ENCODE data around the gene FHDC1. TPM values are rescaled to one million over a fixed set of nuclear protein-coding genes. Genes with fewer than 3 reads are reported as not detected.

FHDC1 gene
- total and polyA plus RNA-seq, 10 of the 15 experiments (the other 5 are each of a cell fraction or from before 2014, with no cell fraction given): 0.04 to 0.12 (median 0.06) TPM; not detected in 3

DNA sequence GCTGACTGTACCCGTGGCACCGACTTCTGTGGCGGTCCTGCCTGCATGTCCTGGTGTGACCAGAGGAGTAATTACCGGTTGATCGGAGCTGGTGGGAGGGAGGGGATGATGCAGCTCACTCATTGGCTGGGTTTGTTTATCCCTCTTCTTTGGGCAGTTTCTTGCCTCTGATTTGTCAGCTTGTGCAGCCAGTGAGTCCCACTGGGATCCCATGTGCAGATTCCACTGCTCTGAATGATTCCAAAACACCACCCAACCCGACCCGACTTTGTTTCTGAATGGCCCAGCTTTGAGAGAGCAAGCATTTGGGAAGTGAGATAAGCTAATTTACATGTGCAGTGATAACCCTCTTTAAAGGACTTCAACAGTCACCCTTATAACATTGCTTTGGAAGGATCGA is 13.8 kb downstream of the FHDC1 start:
- Histone ChIP-seq H3K9ac (ENCODE audit: control insufficient read depth, insufficient read depth, low read length) (no peak overlapping the region), H3K79me2 (ENCODE audit: control insufficient read depth, insufficient read depth, low read length) (no peaks in the 10 kb centered on the region), H3K4me3 (no peak overlapping the region), H3K9me3 (replicated peaks; ENCODE audit: control insufficient read depth, insufficient read depth, low read length) (no peaks in the 10 kb centered on the region), H4K20me1 (ENCODE audit: control insufficient read depth, insufficient read depth) (no peaks in the 10 kb centered on the region), H3K36me3 (ENCODE audit: control insufficient read depth in 2 of 2, insufficient read depth in 2 of 2, low read length in 1 of 2) (no peaks in the 10 kb centered on the region), H3K4me1 (ENCODE audit: control insufficient read depth, insufficient read depth, low read length) (no peaks in the 10 kb centered on the region), H3K4me2 (ENCODE audit: control insufficient read depth, insufficient read depth) (no peak overlapping the region), H3K27me3 (replicated peaks in 1 of 2; ENCODE audit: control insufficient read depth in 2 of 2, insufficient read depth in 2 of 2, low read length in 1 of 2) (no peaks in the 10 kb centered on the region; a peak in 1 of 4 replicates), H3K27ac (ENCODE audit: control insufficient read depth, insufficient read depth) (no peak overlapping the region), H2AFZ (ENCODE audit: control insufficient read depth, low read depth, low read length) (no peak overlapping the region)
- ChIA-PET SMC1A (ENCODE audit: uncharacterized antibody, unreplicated experiment) (interaction anchor here (0.7 to 1.0 kb wide), 2 partner anchors 16 to 564 kb away, joined by 3 to 5 read pairs; no protein-coding TSS in a partner anchor), CTCF (no interaction called here), POLR2A (interaction anchor here (0.9 kb wide), 1 partner anchor 9 kb away, joined by 3 read pairs; no protein-coding TSS in a partner anchor), RAD21 (ENCODE audit: unreplicated experiment) (no interaction called here)
- FAIRE-seq (no peak), ATAC-seq (no peak), DNase-seq (ENCODE audit: low read depth, low spot score) (no peak)
- TF ChIP-seq DPF2 (IDR thresholded peaks at IDR 0.05) (no peak), TAF1 (IDR thresholded peaks at IDR 0.05; ENCODE audit: borderline replicate concordance, low read depth, low read length) (no peak), YBX1 (IDR thresholded peaks at IDR 0.05) (no peak), HDAC2 (IDR thresholded peaks at IDR 0.05) (no peak), SIN3A (IDR thresholded peaks at IDR 0.05; ENCODE audit: low read depth, low read length) (no peak), SRF (IDR thresholded peaks at IDR 0.05; ENCODE audit: low read depth in 2 of 2, low read length in 2 of 2) (no peak), BRCA1 (IDR thresholded peaks at IDR 0.05; ENCODE audit: low read depth, low read length) (no peak), MTA2 (IDR thresholded peaks at IDR 0.05; ENCODE audit: low read depth) (no peak), KAT2A (conservative IDR thresholded peaks at IDR 0.05; ENCODE audit: control insufficient read depth, low read depth, low read length) (no peak), POU2F2 (IDR thresholded peaks at IDR 0.05; ENCODE audit: borderline replicate concordance, low read depth, low read length) (no peak), FOS (IDR thresholded peaks at IDR 0.05; ENCODE audit: borderline replicate concordance, extremely low read depth, insufficient read length) (no peak), PAX8 (IDR thresholded peaks at IDR 0.05) (no peak), STAT3 (IDR thresholded peaks at IDR 0.05; ENCODE audit: low read depth, low read length) (no peak)
- TF ChIP-seq, protein P1, sequence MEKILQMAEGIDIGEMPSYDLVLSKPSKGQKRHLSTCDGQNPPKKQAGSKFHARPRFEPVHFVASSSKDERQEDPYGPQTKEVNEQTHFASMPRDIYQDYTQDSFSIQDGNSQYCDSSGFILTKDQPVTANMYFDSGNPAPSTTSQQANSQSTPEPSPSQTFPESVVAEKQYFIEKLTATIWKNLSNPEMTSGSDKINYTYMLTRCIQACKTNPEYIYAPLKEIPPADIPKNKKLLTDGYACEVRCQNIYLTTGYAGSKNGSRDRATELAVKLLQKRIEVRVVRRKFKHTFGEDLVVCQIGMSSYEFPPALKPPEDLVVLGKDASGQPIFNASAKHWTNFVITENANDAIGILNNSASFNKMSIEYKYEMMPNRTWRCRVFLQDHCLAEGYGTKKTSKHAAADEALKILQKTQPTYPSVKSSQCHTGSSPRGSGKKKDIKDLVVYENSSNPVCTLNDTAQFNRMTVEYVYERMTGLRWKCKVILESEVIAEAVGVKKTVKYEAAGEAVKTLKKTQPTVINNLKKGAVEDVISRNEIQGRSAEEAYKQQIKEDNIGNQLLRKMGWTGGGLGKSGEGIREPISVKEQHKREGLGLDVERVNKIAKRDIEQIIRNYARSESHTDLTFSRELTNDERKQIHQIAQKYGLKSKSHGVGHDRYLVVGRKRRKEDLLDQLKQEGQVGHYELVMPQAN (conservative IDR thresholded peaks at IDR 0.05): no peak
- TF ChIP-seq, protein P2, sequence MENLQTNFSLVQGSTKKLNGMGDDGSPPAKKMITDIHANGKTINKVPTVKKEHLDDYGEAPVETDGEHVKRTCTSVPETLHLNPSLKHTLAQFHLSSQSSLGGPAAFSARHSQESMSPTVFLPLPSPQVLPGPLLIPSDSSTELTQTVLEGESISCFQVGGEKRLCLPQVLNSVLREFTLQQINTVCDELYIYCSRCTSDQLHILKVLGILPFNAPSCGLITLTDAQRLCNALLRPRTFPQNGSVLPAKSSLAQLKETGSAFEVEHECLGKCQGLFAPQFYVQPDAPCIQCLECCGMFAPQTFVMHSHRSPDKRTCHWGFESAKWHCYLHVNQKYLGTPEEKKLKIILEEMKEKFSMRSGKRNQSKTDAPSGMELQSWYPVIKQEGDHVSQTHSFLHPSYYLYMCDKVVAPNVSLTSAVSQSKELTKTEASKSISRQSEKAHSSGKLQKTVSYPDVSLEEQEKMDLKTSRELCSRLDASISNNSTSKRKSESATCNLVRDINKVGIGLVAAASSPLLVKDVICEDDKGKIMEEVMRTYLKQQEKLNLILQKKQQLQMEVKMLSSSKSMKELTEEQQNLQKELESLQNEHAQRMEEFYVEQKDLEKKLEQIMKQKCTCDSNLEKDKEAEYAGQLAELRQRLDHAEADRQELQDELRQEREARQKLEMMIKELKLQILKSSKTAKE (IDR thresholded peaks at IDR 0.05; ENCODE audit: low read depth, poor library complexity, severe bottlenecking): no peak
- intact Hi-C loops (cut with micrococcal nuclease; ENCODE audit: unreplicated experiment) (no loop called here), in situ Hi-C loops (cut with MboI) (no loop called here)
- 66% methylated on average over 8 of the region's 8 CpGs for WGBS (ENCODE audit: insufficient coverage, insufficient replicate concordance, low lambda C conversion rate, missing lambda C conversion rate)
- BruUV-seq (replicated peaks): no TSS peak
